Glomerular endothelial cell (primary cell): Measurements from ENCODE around the gene CRIP2. TPM values are rescaled to one million over a fixed set of nuclear protein-coding genes. Genes with fewer than 3 reads are reported as not detected.

ENCODE experiments used
- DNase-seq: peaks from one replicate; pipeline ENCODE4 v3.0.0-alpha.2; 2011; ENCODE audit warnings: low read depth, low spot score; ENCODE audit errors: extremely low read depth
- total RNA-seq: library from RNA; depleted of rRNA; stranded (reverse); fragments of >200 nt; gene quantifications from 2 replicates; pipeline ENCODE4 v1.2.3, GENCODE V29; 2015

The CRIP2 gene
- total RNA-seq, 1 donor from 2014 or later = 575 TPM

GRCh38 chr14:105519946-105520698 lies 45.5 kb downstream of the CRIP2 start:
- DNase-seq = no peak

GRCh38 chr14:105525326-105525725 lies 50.7 kb downstream of the CRIP2 start:
- no peak for DNase-seq

- no peak for DNase-seq
Observed at GRCh38 chr14:105525861-105526775, 51.5 kb downstream of the CRIP2 start, which contains the start of gene TMEM121. TMEM121 (plus strand) TSS chr14:105526583; CDS start chr14:105528835, 2,252 bp downstream.

GRCh38 chr14:105526776-105527380 lies 52.3 kb downstream of the CRIP2 start:
- no peak for DNase-seq

- DNase-seq = no peak
Observed at GRCh38 chr14:105527381-105527825, 52.8 kb downstream of the CRIP2 start.

GRCh38 chr14:105527826-105528585 lies 53.4 kb downstream of the CRIP2 start:
- no peak for DNase-seq

- DNase-seq = no peak
Observed at GRCh38 chr14:105528586-105529318, 54.1 kb downstream of the CRIP2 start.

GRCh38 chr14:105529319-105529568 lies 54.6 kb downstream of the CRIP2 start:
- DNase-seq = no peak

Other genes starting within 250 kb of the CRIP2 start
- 41.0 and 64.6 TPM in 2 replicates for gene BTBD6, start 226.3 kb upstream of the CRIP2 start, total RNA-seq
- 37.9 and 63.4 TPM in 2 replicates for gene BRF1, start 173.8 kb upstream of the CRIP2 start, total RNA-seq
- gene PACS2, start 160.1 kb upstream of the CRIP2 start, total RNA-seq = 82.9 and 124 TPM in 2 replicates
- 0.15 and 0.18 TPM in 2 replicates for gene TEX22, start 76.3 kb upstream of the CRIP2 start, total RNA-seq
- gene MTA1, start 55.0 kb upstream of the CRIP2 start, total RNA-seq = 85.9 and 92.3 TPM in 2 replicates
- gene CRIP1, start 12.1 kb downstream of the CRIP2 start, total RNA-seq = 2.0 TPM in 1 of 2 replicates, not detected in the other
- gene TEDC1, start 16.4 kb downstream of the CRIP2 start, total RNA-seq = 5.4 and 12.3 TPM in 2 replicates
- 7.0 and 9.3 TPM in 2 replicates for gene TMEM121, start 51.8 kb downstream of the CRIP2 start, total RNA-seq